ENCODE measurements around the gene KCTD7. TPM values are rescaled to one million over a fixed set of nuclear protein-coding genes. Genes with fewer than 3 reads are reported as not detected.

Gene KCTD7
- total RNA-seq, 1 donor: 14.8 TPM

DNA sequence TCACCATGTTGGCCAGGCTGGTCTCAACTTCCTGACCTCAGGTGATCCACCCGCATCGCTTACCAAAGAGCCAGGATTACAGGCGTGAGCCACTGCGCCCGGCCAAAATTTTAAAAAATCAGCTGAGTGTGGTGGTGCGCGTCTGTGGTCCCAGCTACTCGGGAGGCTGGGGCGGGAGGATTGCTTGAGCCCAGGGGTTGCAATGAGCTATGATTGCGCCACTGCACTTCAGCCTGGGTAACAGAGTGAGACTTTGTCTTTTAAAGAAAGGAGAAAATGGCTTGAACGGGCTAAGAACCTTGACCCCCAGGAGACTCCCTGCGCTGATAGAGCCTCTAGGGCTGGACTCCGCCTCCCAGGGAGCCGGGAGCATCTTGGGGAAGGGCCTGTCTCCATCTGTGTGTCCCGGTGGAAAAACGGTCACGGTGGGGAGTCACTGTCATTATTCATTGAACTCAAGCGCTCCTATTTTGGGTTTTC, 760 bp upstream of the KCTD7 start:
- no peak for DNase-seq (ENCODE audit: insufficient read length, low spot score, missing footprints)
- no peaks in the 10 kb centered on the region for H3K27me3 ChIP-seq (ENCODE audit: insufficient read depth, low read length)
- H3K9me3 ChIP-seq (ENCODE audit: low read depth, low read length): no peaks in the 10 kb centered on the region
- peak overlapping the region; percentile 97 for H2AFZ ChIP-seq (ENCODE audit: low read length)
- peak overlapping the region; percentile 99 for H3K4me2 ChIP-seq (ENCODE audit: insufficient read depth, low read length)
- peaks cover 3% of the 10 kb centered on the region for H3K36me3 ChIP-seq (ENCODE audit: insufficient read depth, low read length)
- H3K27ac ChIP-seq (ENCODE audit: low read depth, low read length): peak overlapping the region; percentile 98
- TF ChIP-seq, protein P1, sequence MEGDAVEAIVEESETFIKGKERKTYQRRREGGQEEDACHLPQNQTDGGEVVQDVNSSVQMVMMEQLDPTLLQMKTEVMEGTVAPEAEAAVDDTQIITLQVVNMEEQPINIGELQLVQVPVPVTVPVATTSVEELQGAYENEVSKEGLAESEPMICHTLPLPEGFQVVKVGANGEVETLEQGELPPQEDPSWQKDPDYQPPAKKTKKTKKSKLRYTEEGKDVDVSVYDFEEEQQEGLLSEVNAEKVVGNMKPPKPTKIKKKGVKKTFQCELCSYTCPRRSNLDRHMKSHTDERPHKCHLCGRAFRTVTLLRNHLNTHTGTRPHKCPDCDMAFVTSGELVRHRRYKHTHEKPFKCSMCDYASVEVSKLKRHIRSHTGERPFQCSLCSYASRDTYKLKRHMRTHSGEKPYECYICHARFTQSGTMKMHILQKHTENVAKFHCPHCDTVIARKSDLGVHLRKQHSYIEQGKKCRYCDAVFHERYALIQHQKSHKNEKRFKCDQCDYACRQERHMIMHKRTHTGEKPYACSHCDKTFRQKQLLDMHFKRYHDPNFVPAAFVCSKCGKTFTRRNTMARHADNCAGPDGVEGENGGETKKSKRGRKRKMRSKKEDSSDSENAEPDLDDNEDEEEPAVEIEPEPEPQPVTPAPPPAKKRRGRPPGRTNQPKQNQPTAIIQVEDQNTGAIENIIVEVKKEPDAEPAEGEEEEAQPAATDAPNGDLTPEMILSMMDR (IDR thresholded peaks at IDR 0.05; ENCODE audit: extremely low read depth, low read depth, low read length): no peak
- peaks cover 33% of the 10 kb centered on the region for H3K79me2 ChIP-seq (ENCODE audit: insufficient read depth, low read length)
- H4K20me1 ChIP-seq (ENCODE audit: insufficient read depth, low read length): no peaks in the 10 kb centered on the region
- H3K4me3 ChIP-seq (ENCODE audit: insufficient read depth, low read length): peak overlapping the region; percentile 95
- H3K4me1 ChIP-seq (ENCODE audit: insufficient read depth, low read length): peaks cover 32% of the 10 kb centered on the region

DNA sequence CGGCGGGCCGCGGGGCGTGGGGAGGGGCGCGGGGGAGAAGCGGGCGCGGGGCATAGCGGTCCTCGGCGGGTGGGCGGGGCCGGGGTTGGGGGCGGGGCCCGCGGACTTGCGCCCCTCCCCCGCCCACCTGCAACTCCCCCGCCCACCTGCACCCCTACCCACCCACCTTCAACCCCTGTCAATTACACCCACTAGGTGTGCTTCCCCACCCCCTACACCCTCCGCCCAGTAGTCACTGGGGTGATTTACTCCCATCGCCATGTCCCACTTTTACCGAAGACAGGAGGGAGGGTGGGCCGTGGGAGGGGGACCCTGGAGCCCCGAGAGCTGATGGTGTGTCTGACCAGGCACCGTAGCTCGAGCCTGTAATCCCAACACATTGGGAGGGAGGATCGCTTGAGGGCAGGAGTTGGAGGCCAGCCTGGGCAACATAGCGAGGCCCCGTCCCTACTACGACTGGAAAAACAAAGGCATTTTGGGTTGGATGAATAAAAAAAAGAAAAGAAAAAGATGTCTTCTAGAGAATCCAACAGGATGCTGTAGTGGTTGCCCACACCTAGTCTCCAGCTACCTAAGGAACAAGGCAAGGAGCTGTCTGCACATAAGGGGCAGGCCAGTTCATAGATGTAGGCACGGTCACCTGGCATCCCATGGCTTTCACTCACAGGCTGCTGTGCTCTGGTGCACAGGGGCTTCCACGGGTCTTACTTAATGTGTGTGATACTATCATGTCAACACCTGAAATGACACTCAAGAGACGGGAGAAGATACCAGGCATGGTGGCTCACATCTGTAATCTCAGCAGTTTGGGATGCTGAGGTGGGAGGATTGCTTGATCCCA, 761 bp downstream of the KCTD7 start:
- H3K79me2 ChIP-seq (ENCODE audit: insufficient read depth, low read length): peaks cover 37% of the 10 kb centered on the region
- TF ChIP-seq, protein P1 (IDR thresholded peaks at IDR 0.05; ENCODE audit: extremely low read depth, low read depth, low read length): no peak
- peaks cover 8% of the 10 kb centered on the region for H3K36me3 ChIP-seq (ENCODE audit: insufficient read depth, low read length)
- H3K4me2 ChIP-seq (ENCODE audit: insufficient read depth, low read length): peak overlapping the region; percentile 55
- no peaks in the 10 kb centered on the region for H4K20me1 ChIP-seq (ENCODE audit: insufficient read depth, low read length)
- H3K27ac ChIP-seq (ENCODE audit: low read depth, low read length): peak overlapping the region; percentile 7
- no peak for DNase-seq (ENCODE audit: insufficient read length, low spot score, missing footprints)
- peak overlapping the region; percentile 60 for H2AFZ ChIP-seq (ENCODE audit: low read length)
- H3K4me3 ChIP-seq (ENCODE audit: insufficient read depth, low read length): peak overlapping the region; percentile 74
- peaks cover 32% of the 10 kb centered on the region for H3K4me1 ChIP-seq (ENCODE audit: insufficient read depth, low read length)
- no peaks in the 10 kb centered on the region for H3K9me3 ChIP-seq (ENCODE audit: low read depth, low read length)
- H3K27me3 ChIP-seq (ENCODE audit: insufficient read depth, low read length): no peaks in the 10 kb centered on the region

- TF ChIP-seq, protein P1 (IDR thresholded peaks at IDR 0.05; ENCODE audit: extremely low read depth, low read depth, low read length): no peak
- Histone ChIP-seq H3K27ac (ENCODE audit: low read depth, low read length) (no peak overlapping the region), H3K79me2 (ENCODE audit: insufficient read depth, low read length) (peaks cover 37% of the 10 kb centered on the region), H3K4me1 (ENCODE audit: insufficient read depth, low read length) (peaks cover 32% of the 10 kb centered on the region), H3K36me3 (ENCODE audit: insufficient read depth, low read length) (peaks cover 14% of the 10 kb centered on the region), H3K4me3 (ENCODE audit: insufficient read depth, low read length) (no peak overlapping the region), H3K27me3 (ENCODE audit: insufficient read depth, low read length) (no peaks in the 10 kb centered on the region), H3K4me2 (ENCODE audit: insufficient read depth, low read length) (no peak overlapping the region), H2AFZ (ENCODE audit: low read length) (no peak overlapping the region), H3K9me3 (ENCODE audit: low read depth, low read length) (no peaks in the 10 kb centered on the region), H4K20me1 (ENCODE audit: insufficient read depth, low read length) (no peaks in the 10 kb centered on the region)
- peak; percentile 70 for DNase-seq (ENCODE audit: insufficient read length, low spot score, missing footprints)
Observed at GRCh38 chr7:66630531-66630930, 1.9 kb downstream of the KCTD7 start.

DNA sequence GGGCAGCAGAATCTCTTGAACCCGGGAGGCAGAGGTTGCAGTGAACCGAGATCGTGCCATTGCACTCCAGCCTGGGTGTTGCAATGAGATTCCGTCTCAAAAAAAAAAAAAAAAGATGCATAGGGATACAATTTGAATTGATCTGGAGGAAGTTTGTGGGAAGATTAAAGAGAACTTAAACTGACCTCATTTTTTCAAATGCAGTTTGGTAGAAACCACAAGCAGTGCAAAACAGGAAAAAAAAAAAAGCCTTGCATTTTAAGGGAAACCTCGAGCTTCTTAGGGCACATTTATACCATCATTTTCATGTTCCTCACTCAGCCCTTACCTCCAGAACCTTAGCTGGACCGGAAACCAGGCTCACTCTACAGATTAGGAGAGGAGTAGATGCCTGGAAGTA, 2.8 kb downstream of the KCTD7 start:
- Histone ChIP-seq H3K27ac (ENCODE audit: low read depth, low read length) (no peak overlapping the region), H3K4me3 (ENCODE audit: insufficient read depth, low read length) (no peak overlapping the region), H3K4me1 (ENCODE audit: insufficient read depth, low read length) (peaks cover 35% of the 10 kb centered on the region), H2AFZ (ENCODE audit: low read length) (no peak overlapping the region), H3K9me3 (ENCODE audit: low read depth, low read length) (no peaks in the 10 kb centered on the region), H3K79me2 (ENCODE audit: insufficient read depth, low read length) (peaks cover 37% of the 10 kb centered on the region), H3K27me3 (ENCODE audit: insufficient read depth, low read length) (no peaks in the 10 kb centered on the region), H3K4me2 (ENCODE audit: insufficient read depth, low read length) (no peak overlapping the region), H3K36me3 (ENCODE audit: insufficient read depth, low read length) (peaks cover 14% of the 10 kb centered on the region), H4K20me1 (ENCODE audit: insufficient read depth, low read length) (no peaks in the 10 kb centered on the region)
- TF ChIP-seq, protein P1 (IDR thresholded peaks at IDR 0.05; ENCODE audit: extremely low read depth, low read depth, low read length): no peak
- no peak for DNase-seq (ENCODE audit: insufficient read length, low spot score, missing footprints)

Data from osteoblast (primary cell).